OCI-LY7 (cell line): ENCODE measurements around the gene TMC8. TPM values are rescaled to one million over a fixed set of nuclear protein-coding genes. Genes with fewer than 3 reads are reported as not detected.

Experiments
- BruUV-seq: library from RNA; stranded (reverse); fragments of 400-500 nt; replicated peaks from 2 replicates; lab custom pipeline; 2021; lab: Mats Ljungman, UMichigan
- CTCF ChIA-PET: fragments of 300-600 bp; sonication (Branson Sonifier 250); formaldehyde crosslinking; loops from one replicate; lab custom pipeline; 2022; ENCODE audit warnings: antibody characterized with exemption; ENCODE audit not compliant: unreplicated experiment; lab: Charles Lee
- POLR2A ChIA-PET: fragments of 300-600 bp; sonication (Branson Sonifier 250); formaldehyde crosslinking; loops from one replicate; lab custom pipeline; 2022; ENCODE audit warnings: antibody characterized with exemption; lab: Charles Lee
- DNase-seq: peaks from one replicate; pipeline ENCODE4 v3.0.0-alpha.2; 2015; ENCODE audit warnings: low spot score
- H2AFZ ChIP-seq: fragments of 200-600 bp; sonication (generic), shearing (Covaris generic); 2 replicates; pipeline ENCODE4 v1.6.1; 2014; ENCODE audit warnings: mild to moderate bottlenecking, antibody characterized with exemption, low read length, moderate library complexity
- H3K27ac ChIP-seq: fragments of 200-600 bp; sonication (generic); 2 replicates; pipeline ENCODE4 v1.5.1; 2014; ENCODE audit warnings: mixed run types, low read depth, mild to moderate bottlenecking, moderate library complexity, low read length, inconsistent platforms; ENCODE audit not compliant: poor library complexity, severe bottlenecking
- H3K36me3 ChIP-seq: fragments of 200-600 bp; sonication (generic); 2 replicates; pipeline ENCODE4 v1.6.1; 2014; ENCODE audit warnings: mild to moderate bottlenecking, antibody characterized with exemption, low read length, moderate library complexity, mixed read lengths; ENCODE audit not compliant: insufficient read depth
- H3K4me1 ChIP-seq: fragments of 200-600 bp; sonication (generic); 2 replicates; pipeline ENCODE4 v1.5.1; 2014; ENCODE audit warnings: mild to moderate bottlenecking, low read length; ENCODE audit not compliant: insufficient read depth, poor library complexity, severe bottlenecking
- H3K4me2 ChIP-seq: fragments of 200-600 bp; sonication (generic); 2 replicates; pipeline ENCODE4 v1.6.1; 2014; ENCODE audit warnings: mild to moderate bottlenecking, low read length
- H3K4me3 ChIP-seq: fragments of 200-600 bp; sonication (generic); 2 replicates; pipeline ENCODE4 v1.5.1; 2014; ENCODE audit warnings: mild to moderate bottlenecking, low read depth, low read length; ENCODE audit not compliant: poor library complexity, severe bottlenecking
- H3K79me2 ChIP-seq: fragments of 200-600 bp; sonication (generic); 2 replicates; pipeline ENCODE4 v1.6.1; 2016; ENCODE audit warnings: low read depth, mild to moderate bottlenecking, low read length, moderate library complexity, mixed read lengths; ENCODE audit not compliant: insufficient read depth
- H3K9me2 ChIP-seq: fragments of 200-600 bp; sonication (generic); 2 replicates; pipeline ENCODE4 v1.6.1; 2016; ENCODE audit warnings: mild to moderate bottlenecking, low read length, mixed read lengths; ENCODE audit not compliant: insufficient read depth
- H3K9me3 ChIP-seq: fragments of 200-600 bp; sonication (generic); 2 replicates; pipeline ENCODE4 v1.6.1; 2014; ENCODE audit warnings: mild to moderate bottlenecking, mixed run types, low read length, mixed read lengths
- H4K20me1 ChIP-seq: fragments of 200-600 bp; sonication (generic); 2 replicates; pipeline ENCODE4 v1.6.1; 2014; ENCODE audit warnings: mild to moderate bottlenecking, antibody characterized with exemption, low read length, moderate library complexity, mixed read lengths; ENCODE audit not compliant: insufficient read depth
- CTCF ChIP-seq: fragments of 200-600 bp; sonication (generic); conservative IDR thresholded peaks from 2 replicates; pipeline ENCODE4 v1.5.1; 2014; ENCODE audit warnings: mild to moderate bottlenecking, antibody characterized with exemption, low read length, moderate library complexity, mixed read lengths
- EZH2phosphoT487 ChIP-seq: fragments of 200-600 bp; sonication (generic); IDR thresholded peaks from 2 replicates; pipeline ENCODE4 v1.6.1; 2018; ENCODE audit warnings: low read depth, borderline replicate concordance, mild to moderate bottlenecking, mixed run types, antibody characterized with exemption, low read length, moderate library complexity, mixed read lengths
- intact Hi-C: fragments of 100-400 bp; cut with micrococcal nuclease; formaldehyde crosslinking; loops from one replicate; pipeline ENCODE4 v1.10.0; 2022; ENCODE audit not compliant: unreplicated experiment
- total RNA-seq, 2 experiments: library from RNA; depleted of rRNA in 1 of 2; stranded (reverse); fragments of >200 nt in 1 of 2; shearing (Covaris generic) in 1 of 2; gene quantifications; 2 replicates each; pipeline ENCODE4 v1.2.3, GENCODE V29; 2014 to 2022

TMC8 gene
- total RNA-seq, 2 experiments from 2014 or later: 83.8 to 236 TPM

GRCh38 chr17:78134899-78135385, 4.4 kb downstream of the TMC8 start:
- Histone ChIP-seq H3K36me3 (peaks cover 52% of the 10 kb centered on the region), H4K20me1 (0 out of 2 replicates have a peak, but pooled peaks cover 4% of the 10 kb centered on the region), H2AFZ (no peak overlapping the region), H3K79me2 (peaks cover 8% of the 10 kb centered on the region; the same call in 1 of the 2 replicates), H3K27ac (no peak overlapping the region), H3K4me1 (peaks cover 49% of the 10 kb centered on the region), H3K9me3 (no peaks in the 10 kb centered on the region), H3K4me3 (no peak overlapping the region), H3K4me2 (no peak overlapping the region), H3K9me2 (no peaks in the 10 kb centered on the region)
- DNase-seq: no peak
- TF ChIP-seq EZH2phosphoT487 (no peak), CTCF (no peak)
- ChIA-PET CTCF (interaction anchor here (0.6 kb wide), 1 partner anchor 19 kb away, joined by 4 read pairs; no protein-coding TSS in a partner anchor), POLR2A (interaction anchor here (1.0 kb wide), 1 partner anchor 9 kb away, joined by 3 read pairs; no protein-coding TSS in a partner anchor)
- BruUV-seq: no TSS peak
- intact Hi-C loops: loop anchor here (1.0 to 5.0 kb wide), 5 partner anchors 18 to 1648 kb away; no protein-coding TSS in a partner anchor

- H3K4me2 ChIP-seq: no peak overlapping the region
- CTCF ChIA-PET: interaction anchor here (0.6 kb wide), 1 partner anchor 10 kb away, joined by 4 read pairs; no protein-coding TSS in a partner anchor
- POLR2A ChIA-PET: interaction anchor here (1.0 kb wide), 1 partner anchor 8 kb away, joined by 3 read pairs; no protein-coding TSS in a partner anchor
- H3K27ac ChIP-seq: no peak overlapping the region
- H3K4me1 ChIP-seq: peaks cover 43% of the 10 kb centered on the region
- H2AFZ ChIP-seq: no peak overlapping the region
- TSS peak; percentile 28 for BruUV-seq
- H3K9me2 ChIP-seq: no peaks in the 10 kb centered on the region
- 0 out of 2 replicates have a peak, but pooled peaks cover 4% of the 10 kb centered on the region for H4K20me1 ChIP-seq
- TF ChIP-seq CTCF: no peak
- no peak for TF ChIP-seq EZH2phosphoT487
- peaks cover 52% of the 10 kb centered on the region for H3K36me3 ChIP-seq
- no peaks in the 10 kb centered on the region for H3K9me3 ChIP-seq
- DNase-seq: no peak
- H3K4me3 ChIP-seq: no peak overlapping the region
- intact Hi-C loops: no loop called here
- peaks cover 5% of the 10 kb centered on the region; the same call in 1 of the 2 replicates for H3K79me2 ChIP-seq
These were observed 5.4 kb downstream of the TMC8 start for GRCh38 chr17:78135858-78136500.
